ENCODE data around the gene SRSF3.

DNA sequence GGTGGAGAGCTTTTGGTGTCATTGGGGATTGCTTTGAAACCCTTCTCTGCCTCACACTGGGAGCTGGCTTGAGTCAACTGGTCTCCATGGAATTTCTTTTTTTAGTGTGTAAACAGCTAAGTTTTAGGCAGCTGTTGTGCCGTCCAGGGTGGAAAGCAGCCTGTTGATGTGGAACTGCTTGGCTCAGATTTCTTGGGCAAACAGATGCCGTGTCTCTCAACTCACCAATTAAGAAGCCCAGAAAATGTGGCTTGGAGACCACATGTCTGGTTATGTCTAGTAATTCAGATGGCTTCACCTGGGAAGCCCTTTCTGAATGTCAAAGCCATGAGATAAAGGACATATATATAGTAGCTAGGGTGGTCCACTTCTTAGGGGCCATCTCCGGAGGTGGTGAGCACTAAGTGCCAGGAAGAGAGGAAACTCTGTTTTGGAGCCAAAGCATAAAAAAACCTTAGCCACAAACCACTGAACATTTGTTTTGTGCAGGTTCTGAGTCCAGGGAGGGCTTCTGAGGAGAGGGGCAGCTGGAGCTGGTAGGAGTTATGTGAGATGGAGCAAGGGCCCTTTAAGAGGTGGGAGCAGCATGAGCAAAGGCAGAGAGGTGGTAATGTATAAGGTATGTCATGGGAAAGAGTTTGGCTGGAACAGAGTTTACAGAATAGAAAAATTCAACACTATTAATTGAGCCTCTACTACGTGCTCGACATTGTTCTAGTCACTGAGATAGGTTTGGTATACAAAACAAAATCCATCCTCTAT, 31.2 kb downstream of the SRSF3 start:
- TF ChIP-seq, protein P1, sequence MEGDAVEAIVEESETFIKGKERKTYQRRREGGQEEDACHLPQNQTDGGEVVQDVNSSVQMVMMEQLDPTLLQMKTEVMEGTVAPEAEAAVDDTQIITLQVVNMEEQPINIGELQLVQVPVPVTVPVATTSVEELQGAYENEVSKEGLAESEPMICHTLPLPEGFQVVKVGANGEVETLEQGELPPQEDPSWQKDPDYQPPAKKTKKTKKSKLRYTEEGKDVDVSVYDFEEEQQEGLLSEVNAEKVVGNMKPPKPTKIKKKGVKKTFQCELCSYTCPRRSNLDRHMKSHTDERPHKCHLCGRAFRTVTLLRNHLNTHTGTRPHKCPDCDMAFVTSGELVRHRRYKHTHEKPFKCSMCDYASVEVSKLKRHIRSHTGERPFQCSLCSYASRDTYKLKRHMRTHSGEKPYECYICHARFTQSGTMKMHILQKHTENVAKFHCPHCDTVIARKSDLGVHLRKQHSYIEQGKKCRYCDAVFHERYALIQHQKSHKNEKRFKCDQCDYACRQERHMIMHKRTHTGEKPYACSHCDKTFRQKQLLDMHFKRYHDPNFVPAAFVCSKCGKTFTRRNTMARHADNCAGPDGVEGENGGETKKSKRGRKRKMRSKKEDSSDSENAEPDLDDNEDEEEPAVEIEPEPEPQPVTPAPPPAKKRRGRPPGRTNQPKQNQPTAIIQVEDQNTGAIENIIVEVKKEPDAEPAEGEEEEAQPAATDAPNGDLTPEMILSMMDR (IDR thresholded peaks at IDR 0.05): no peak
- no peak for TF ChIP-seq EZH2phosphoT487 (IDR thresholded peaks at IDR 0.05)
- no peak for TF ChIP-seq EZH2 (IDR thresholded peaks at IDR 0.05)

All from neural progenitor cell (in vitro differentiated cells).